ENCODE results near the gene ITGA3. TPM values are rescaled to one million over a fixed set of nuclear protein-coding genes. Genes with fewer than 3 reads are reported as not detected.

Gene ITGA3
- total and polyA plus RNA-seq, 2 of the 13 experiments (the other 11 are each of a cell fraction or from before 2014, with no cell fraction given) = 0.48 to 0.69 TPM

- TF ChIP-seq, protein P1, sequence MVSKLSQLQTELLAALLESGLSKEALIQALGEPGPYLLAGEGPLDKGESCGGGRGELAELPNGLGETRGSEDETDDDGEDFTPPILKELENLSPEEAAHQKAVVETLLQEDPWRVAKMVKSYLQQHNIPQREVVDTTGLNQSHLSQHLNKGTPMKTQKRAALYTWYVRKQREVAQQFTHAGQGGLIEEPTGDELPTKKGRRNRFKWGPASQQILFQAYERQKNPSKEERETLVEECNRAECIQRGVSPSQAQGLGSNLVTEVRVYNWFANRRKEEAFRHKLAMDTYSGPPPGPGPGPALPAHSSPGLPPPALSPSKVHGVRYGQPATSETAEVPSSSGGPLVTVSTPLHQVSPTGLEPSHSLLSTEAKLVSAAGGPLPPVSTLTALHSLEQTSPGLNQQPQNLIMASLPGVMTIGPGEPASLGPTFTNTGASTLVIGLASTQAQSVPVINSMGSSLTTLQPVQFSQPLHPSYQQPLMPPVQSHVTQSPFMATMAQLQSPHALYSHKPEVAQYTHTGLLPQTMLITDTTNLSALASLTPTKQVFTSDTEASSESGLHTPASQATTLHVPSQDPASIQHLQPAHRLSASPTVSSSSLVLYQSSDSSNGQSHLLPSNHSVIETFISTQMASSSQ (IDR thresholded peaks at IDR 0.05; ENCODE audit: low read depth) = no peak
- TF ChIP-seq, protein P1 (CRISPR knock-in tag; IDR thresholded peaks at IDR 0.05; ENCODE audit: borderline replicate concordance) = no peak; the same call in 1 of the 2 replicates
- TF ChIP-seq ZNF180 (CRISPR knock-in tag; IDR thresholded peaks at IDR 0.05; ENCODE audit: borderline replicate concordance, low read depth) = no peak
- TF ChIP-seq FOSL2 (CRISPR knock-in tag; IDR thresholded peaks at IDR 0.05) = peak; percentile 7; the same call in 1 of the 2 replicates
- peak; percentile 44; the same call in 1 of the 2 replicates for TF ChIP-seq ZNF605 (CRISPR knock-in tag; IDR thresholded peaks at IDR 0.05)
- TF ChIP-seq, protein P2, sequence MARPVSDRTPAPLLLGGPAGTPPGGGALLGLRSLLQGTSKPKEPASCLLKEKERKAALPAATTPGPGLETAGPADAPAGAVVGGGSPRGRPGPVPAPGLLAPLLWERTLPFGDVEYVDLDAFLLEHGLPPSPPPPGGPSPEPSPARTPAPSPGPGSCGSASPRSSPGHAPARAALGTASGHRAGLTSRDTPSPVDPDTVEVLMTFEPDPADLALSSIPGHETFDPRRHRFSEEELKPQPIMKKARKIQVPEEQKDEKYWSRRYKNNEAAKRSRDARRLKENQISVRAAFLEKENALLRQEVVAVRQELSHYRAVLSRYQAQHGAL (CRISPR knock-in tag; IDR thresholded peaks at IDR 0.05; ENCODE audit: not compliant biosample characterization) = no peak
- TF ChIP-seq XRCC5 (optimal IDR thresholded peaks at IDR 0.05; ENCODE audit: low read length) = peak; percentile 93
- peak; percentile 85 for TF ChIP-seq ATF2 (CRISPR knock-in tag; IDR thresholded peaks at IDR 0.05)
- TF ChIP-seq, protein P3, sequence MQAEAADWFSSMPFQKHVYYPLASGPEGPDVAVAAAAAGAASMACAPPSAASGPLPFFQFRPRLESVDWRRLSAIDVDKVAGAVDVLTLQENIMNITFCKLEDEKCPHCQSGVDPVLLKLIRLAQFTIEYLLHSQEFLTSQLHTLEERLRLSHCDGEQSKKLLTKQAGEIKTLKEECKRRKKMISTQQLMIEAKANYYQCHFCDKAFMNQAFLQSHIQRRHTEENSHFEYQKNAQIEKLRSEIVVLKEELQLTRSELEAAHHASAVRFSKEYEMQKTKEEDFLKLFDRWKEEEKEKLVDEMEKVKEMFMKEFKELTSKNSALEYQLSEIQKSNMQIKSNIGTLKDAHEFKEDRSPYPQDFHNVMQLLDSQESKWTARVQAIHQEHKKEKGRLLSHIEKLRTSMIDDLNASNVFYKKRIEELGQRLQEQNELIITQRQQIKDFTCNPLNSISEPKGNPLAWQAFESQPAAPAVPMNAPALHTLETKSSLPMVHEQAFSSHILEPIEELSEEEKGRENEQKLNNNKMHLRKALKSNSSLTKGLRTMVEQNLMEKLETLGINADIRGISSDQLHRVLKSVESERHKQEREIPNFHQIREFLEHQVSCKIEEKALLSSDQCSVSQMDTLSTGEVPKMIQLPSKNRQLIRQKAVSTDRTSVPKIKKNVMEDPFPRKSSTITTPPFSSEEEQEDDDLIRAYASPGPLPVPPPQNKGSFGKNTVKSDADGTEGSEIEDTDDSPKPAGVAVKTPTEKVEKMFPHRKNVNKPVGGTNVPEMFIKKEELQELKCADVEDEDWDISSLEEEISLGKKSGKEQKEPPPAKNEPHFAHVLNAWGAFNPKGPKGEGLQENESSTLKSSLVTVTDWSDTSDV (CRISPR knock-in tag; IDR thresholded peaks at IDR 0.05) = 0 out of 2 replicates have a peak, but pooled peaks have one; percentile 64
- TF ChIP-seq, protein P4, sequence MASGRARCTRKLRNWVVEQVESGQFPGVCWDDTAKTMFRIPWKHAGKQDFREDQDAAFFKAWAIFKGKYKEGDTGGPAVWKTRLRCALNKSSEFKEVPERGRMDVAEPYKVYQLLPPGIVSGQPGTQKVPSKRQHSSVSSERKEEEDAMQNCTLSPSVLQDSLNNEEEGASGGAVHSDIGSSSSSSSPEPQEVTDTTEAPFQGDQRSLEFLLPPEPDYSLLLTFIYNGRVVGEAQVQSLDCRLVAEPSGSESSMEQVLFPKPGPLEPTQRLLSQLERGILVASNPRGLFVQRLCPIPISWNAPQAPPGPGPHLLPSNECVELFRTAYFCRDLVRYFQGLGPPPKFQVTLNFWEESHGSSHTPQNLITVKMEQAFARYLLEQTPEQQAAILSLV (CRISPR knock-in tag; IDR thresholded peaks at IDR 0.05; ENCODE audit: borderline replicate concordance) = peak; percentile 79; the same call in 1 of the 2 replicates
- TF ChIP-seq ZNF780A (CRISPR knock-in tag; IDR thresholded peaks at IDR 0.05) = 0 out of 2 replicates have a peak, but pooled peaks have one; percentile 53
- no peak for TF ChIP-seq HHEX (CRISPR knock-in tag; IDR thresholded peaks at IDR 0.05)
- peak; percentile 96 for TF ChIP-seq ARNTL (CRISPR knock-in tag; IDR thresholded peaks at IDR 0.05)
- TF ChIP-seq ZC3H4 (CRISPR knock-in tag; IDR thresholded peaks at IDR 0.05; ENCODE audit: borderline replicate concordance) = peak; percentile 26; the same call in 1 of the 2 replicates
- no peak for TF ChIP-seq ZSCAN20 (CRISPR knock-in tag; IDR thresholded peaks at IDR 0.05; ENCODE audit: borderline replicate concordance)
These were observed 39.1 kb downstream of the ITGA3 start, which contains the start of gene PDK2 (continued) for GRCh38 chr17:50094753-50095619.
